GM23338 (cell line): ENCODE measurements around the gene MXRA7. TPM values are rescaled to one million over a fixed set of nuclear protein-coding genes. Genes with fewer than 3 reads are reported as not detected.

Source experiments
- ATAC-seq: fragments of 200-7000 bp; cut with Tn5 transposase; 3 replicates; pipeline ENCODE4 v1.9.1; 2020
- DNase-seq: peaks from one replicate; pipeline ENCODE4 v3.0.0-alpha.2; 2015; ENCODE audit warnings: low spot score
- H2AFZ ChIP-seq: fragments of 200-600 bp; sonication (generic); 2 replicates; pipeline ENCODE4 v1.8.0; 2016; ENCODE audit warnings: antibody characterized with exemption, mild to moderate bottlenecking, moderate library complexity
- H3F3A ChIP-seq: fragments of 200-600 bp; sonication (generic); replicated peaks from 2 replicates; pipeline ENCODE4 v1.8.0; 2017; ENCODE audit warnings: antibody characterized with exemption, mixed run types, low read depth
- H3K27ac ChIP-seq: fragments of 200-600 bp; sonication (generic); 2 replicates; pipeline ENCODE4 v1.6.1; 2016; ENCODE audit warnings: low read depth
- H3K27me3 ChIP-seq: fragments of 200-600 bp; sonication (generic); 2 replicates; pipeline ENCODE4 v1.8.0; 2016; ENCODE audit warnings: mild to moderate bottlenecking, mixed run types, moderate library complexity; ENCODE audit not compliant: insufficient read depth
- H3K36me3 ChIP-seq: fragments of 200-600 bp; sonication (generic); 2 replicates; pipeline ENCODE4 v1.8.0; 2016; ENCODE audit warnings: mild to moderate bottlenecking; ENCODE audit not compliant: insufficient read depth
- H3K4me1 ChIP-seq: fragments of 200-600 bp; sonication (generic); 2 replicates; pipeline ENCODE4 v1.8.0; 2016; ENCODE audit warnings: mild to moderate bottlenecking, moderate library complexity; ENCODE audit not compliant: insufficient read depth
- H3K4me2 ChIP-seq: fragments of 200-600 bp; sonication (generic); 2 replicates; pipeline ENCODE4 v1.7.1; 2017; ENCODE audit warnings: mixed run types
- H3K4me3 ChIP-seq: fragments of 200-600 bp; sonication (generic); 2 replicates; pipeline ENCODE4 v1.6.1; 2016; ENCODE audit warnings: mixed run types
- H3K79me2 ChIP-seq: fragments of 200-600 bp; sonication (generic); replicated peaks from 2 replicates; pipeline ENCODE4 v1.8.0; 2017; ENCODE audit warnings: mild to moderate bottlenecking; ENCODE audit not compliant: insufficient read depth
- H3K9me2 ChIP-seq: fragments of 200-600 bp; sonication (generic); 2 replicates; pipeline ENCODE4 v1.8.0; 2017; ENCODE audit not compliant: insufficient read depth
- H4K20me1 ChIP-seq: fragments of 200-600 bp; sonication (generic); replicated peaks from 2 replicates; pipeline ENCODE4 v1.8.0; 2017; ENCODE audit warnings: mild to moderate bottlenecking; ENCODE audit not compliant: insufficient read depth
- H3K27ac Mint-ChIP-seq: 2 replicates; pipeline ENCODE4 v1.8.0; 2020; ENCODE audit warnings: inconsistent platforms, mild to moderate bottlenecking, moderate library complexity, mixed read lengths
- H3K27me3 Mint-ChIP-seq: 3 replicates; pipeline ENCODE4 v1.8.0; 2022; ENCODE audit warnings: low read depth, mild to moderate bottlenecking, moderate library complexity, mixed read lengths, inconsistent platforms; ENCODE audit not compliant: insufficient read depth, poor library complexity
- H3K36me3 Mint-ChIP-seq: 3 replicates; pipeline ENCODE4 v1.8.0; 2021; ENCODE audit warnings: low read depth, mild to moderate bottlenecking, inconsistent platforms, moderate library complexity, mixed read lengths
- H3K4me1 Mint-ChIP-seq: 3 replicates; pipeline ENCODE4 v1.8.0; 2020; ENCODE audit warnings: mild to moderate bottlenecking, inconsistent platforms, mixed read lengths
- H3K4me3 Mint-ChIP-seq: 3 replicates; pipeline ENCODE4 v1.8.0; 2021; ENCODE audit warnings: moderate library complexity, mild to moderate bottlenecking, inconsistent platforms, mixed read lengths
- H3K9me3 Mint-ChIP-seq: 3 replicates; pipeline ENCODE4 v1.8.0; 2020; ENCODE audit warnings: moderate library complexity, mild to moderate bottlenecking, inconsistent platforms, mixed read lengths
- CREB1 ChIP-seq: fragments of 250-450 bp; sonication (Bioruptor Pico); IDR thresholded peaks from 2 replicates; pipeline ENCODE4 v1.5.0; 2020; ENCODE audit warnings: low read depth, mild to moderate bottlenecking, moderate library complexity
- CTCF ChIP-seq, 2 experiments: fragments of 200-600 bp in 1 of 2; sonication (generic) in 1 of 2; conservative IDR thresholded peaks; 2 replicates each; pipeline versions ENCODE4 v1.5.1 to v1.6.1; 2016 to 2017; ENCODE audit warnings: antibody characterized with exemption in 2 of 2, low read depth in 2 of 2, mild to moderate bottlenecking in 2 of 2, moderate library complexity in 1 of 2
- ETS1 ChIP-seq: IDR thresholded peaks from 2 replicates; pipeline ENCODE4 v1.6.1; 2016; ENCODE audit warnings: antibody characterized with exemption
- EZH2 ChIP-seq: fragments of 200-600 bp; sonication (generic); IDR thresholded peaks from one replicate; pipeline ENCODE4 v1.8.0; 2017; ENCODE audit warnings: antibody characterized with exemption, mild to moderate bottlenecking, low read depth; ENCODE audit not compliant: unreplicated experiment
- EZH2phosphoT487 ChIP-seq: fragments of 200-600 bp; sonication (generic); IDR thresholded peaks from one replicate; pipeline ENCODE4 v1.8.1; 2018; ENCODE audit warnings: antibody characterized with exemption; ENCODE audit not compliant: unreplicated experiment
- JUNB ChIP-seq: IDR thresholded peaks from one replicate; pipeline ENCODE4 v1.6.1; 2016; ENCODE audit warnings: antibody characterized with exemption; ENCODE audit not compliant: unreplicated experiment
- NANOG ChIP-seq: IDR thresholded peaks from 2 replicates; pipeline ENCODE4 v1.6.1; 2016; ENCODE audit warnings: antibody characterized with exemption, borderline replicate concordance
- POLR2AphosphoS5 ChIP-seq: IDR thresholded peaks from 2 replicates; pipeline ENCODE4 v1.6.1; 2016; ENCODE audit warnings: antibody characterized with exemption, low read depth
- REST ChIP-seq: IDR thresholded peaks from one replicate; pipeline ENCODE4 v1.6.1; 2018; ENCODE audit warnings: antibody characterized with exemption; ENCODE audit not compliant: unreplicated experiment
- STAT1 ChIP-seq: IDR thresholded peaks from one replicate; pipeline ENCODE4 v1.6.1; 2016; ENCODE audit warnings: antibody characterized with exemption; ENCODE audit not compliant: unreplicated experiment
- ZNF114 ChIP-seq: fragments of 250-450 bp; sonication (Bioruptor Pico); IDR thresholded peaks from 2 replicates; pipeline ENCODE4 v1.5.0; 2020; ENCODE audit warnings: mild to moderate bottlenecking, moderate library complexity
- ZNF331 ChIP-seq: fragments of 250-450 bp; sonication (Bioruptor Pico); IDR thresholded peaks from 2 replicates; pipeline ENCODE4 v1.5.0; 2020; ENCODE audit warnings: low read depth, mild to moderate bottlenecking, moderate library complexity
- ZNF462 ChIP-seq: fragments of 250-450 bp; sonication (Bioruptor Pico); IDR thresholded peaks from 2 replicates; pipeline ENCODE4 v1.5.0; 2020; ENCODE audit warnings: mild to moderate bottlenecking, moderate library complexity
- polyA plus RNA-seq: library from polyadenylated mRNA; unstranded; fragments of >200 nt; fragmentation: Nextera tagmentation; extraction: Ambion mirVana; gene quantifications from 2 replicates; pipeline ENCODE4 v1.2.1, GENCODE V29; 2016
- total RNA-seq: library from RNA; depleted of rRNA; stranded (reverse); fragments of >200 nt; shearing (Covaris generic); gene quantifications from 2 replicates; pipeline ENCODE4 v1.2.3, GENCODE V29; 2014

MXRA7 gene
- total and polyA plus RNA-seq, 2 experiments from 2014 or later = 12.1 to 46.6 TPM

GRCh38 chr17:76644995-76645394, 65.8 kb downstream of the MXRA7 start:
- H3K79me2 ChIP-seq = no peaks in the 10 kb centered on the region
- no peaks in the 10 kb centered on the region for H3F3A ChIP-seq
- ATAC-seq = no peak
- Mint-ChIP-seq H3K27me3 (peaks cover 4% of the 10 kb centered on the region), H3K27ac (no peak overlapping the region), H3K4me1 (peaks cover 15% of the 10 kb centered on the region), H3K36me3 (no peaks in the 10 kb centered on the region), H3K9me3 (no peaks in the 10 kb centered on the region), H3K4me3 (no peak overlapping the region)
- TF ChIP-seq REST (no peak), ZNF462 (CRISPR knock-in tag) (no peak), EZH2phosphoT487 (no peak), ETS1 (no peak), ZNF331 (no peak), STAT1 (no peak), POLR2AphosphoS5 (no peak), EZH2 (no peak), JUNB (no peak), NANOG (no peak), CTCF (conservative IDR thresholded peaks at IDR 0.05; ENCODE audit: low read depth in 2 of 2) (no peak), ZNF114 (CRISPR knock-in tag) (no peak), CREB1 (CRISPR knock-in tag) (no peak)
- peaks cover 14% of the 10 kb centered on the region for H3K4me1 ChIP-seq
- no peaks in the 10 kb centered on the region for H3K27me3 ChIP-seq
- peaks cover 9% of the 10 kb centered on the region; the same call in 1 of the 2 replicates for H3K9me2 ChIP-seq
- DNase-seq = no peak
- H3K27ac ChIP-seq = no peak overlapping the region
- no peak overlapping the region for H2AFZ ChIP-seq
- no peaks in the 10 kb centered on the region for H4K20me1 ChIP-seq
- no peaks in the 10 kb centered on the region for H3K36me3 ChIP-seq
- H3K4me2 ChIP-seq = no peak overlapping the region
- H3K4me3 ChIP-seq = no peak overlapping the region
